ENCODE data around the gene ZFAND6. TPM values are rescaled to one million over a fixed set of nuclear protein-coding genes. Genes with fewer than 3 reads are reported as not detected.

The ZFAND6 gene
- polyA plus RNA-seq, 3 donors: 41.6 to 106 (median 99.6) TPM

GRCh38 chr15:80026754-80027153 is 32.7 kb upstream of the ZFAND6 start:
- H3K27me3 ChIP-seq (ENCODE audit: control insufficient read depth in 2 of 2, insufficient read depth in 2 of 2, low read length in 2 of 2): no peaks in the 10 kb centered on the region
- no peak overlapping the region for H3K27ac Mint-ChIP-seq
- H3K4me2 ChIP-seq (replicated peaks; ENCODE audit: extremely low read depth, low read length, poor library complexity, severe bottlenecking): no peak overlapping the region

GRCh38 chr15:80028937-80029336 is 30.5 kb upstream of the ZFAND6 start:
- H3K4me1 ChIP-seq (ENCODE audit: control insufficient read depth in 1 of 2, insufficient read depth in 2 of 2, low read length in 2 of 2): no peaks in the 10 kb centered on the region
- H3K27ac Mint-ChIP-seq: no peak overlapping the region
- no peaks in the 10 kb centered on the region for H3K36me3 ChIP-seq (replicated peaks in 1 of 2; ENCODE audit: control insufficient read depth in 1 of 2, insufficient read depth in 2 of 2, low read length in 2 of 2)
- peaks cover 14% of the 10 kb centered on the region for H3K4me1 Mint-ChIP-seq
- 100% methylated on average over 1 of the region's 2 CpGs for WGBS (ENCODE audit: insufficient coverage)
- peaks cover 0 to 2% (median 2%) of the 10 kb centered on the region in 3 donors for H3K27me3 Mint-ChIP-seq (ENCODE audit: low read depth in 3 of 3)
- peaks cover 0 to 4% (median under 1%) of the 10 kb centered on the region in 7 donors for H3K9me3 Mint-ChIP-seq
- no peaks in the 10 kb centered on the region for H4K20me1 ChIP-seq (ENCODE audit: insufficient read depth, low read length)
- H3K79me2 ChIP-seq (ENCODE audit: insufficient read depth, low read length): no peaks in the 10 kb centered on the region
- no peak overlapping the region for H3K27ac ChIP-seq (ENCODE audit: low read depth in 1 of 2, low read length in 2 of 2)
- H3K4me3 ChIP-seq (replicated peaks in 1 of 3; ENCODE audit: low read depth in 2 of 3, low read length in 3 of 3): no peak overlapping the region
- no peak for DNase-seq
- no peaks in the 10 kb centered on the region for H3K36me3 Mint-ChIP-seq
- no peaks in the 10 kb centered on the region for H3K9me3 ChIP-seq (replicated peaks in 1 of 2; ENCODE audit: control insufficient read depth in 1 of 2, insufficient read depth in 1 of 2, low read length in 2 of 2)
- no peak overlapping the region for H2AFZ ChIP-seq (ENCODE audit: insufficient read depth, low read depth, low read length, poor library complexity, severe bottlenecking)
- no peak overlapping the region for H3K9ac ChIP-seq (ENCODE audit: insufficient read depth, low read length, poor library complexity, severe bottlenecking)
- no peak for TF ChIP-seq CTCF (IDR thresholded peaks at IDR 0.05)
- intact Hi-C loops (cut with micrococcal nuclease): no loop called here
- no peak overlapping the region for H3K4me2 ChIP-seq (replicated peaks; ENCODE audit: extremely low read depth, low read length, poor library complexity, severe bottlenecking)
- no peaks in the 10 kb centered on the region for H3K27me3 ChIP-seq (ENCODE audit: control insufficient read depth in 2 of 2, insufficient read depth in 2 of 2, low read length in 2 of 2)
- no peak overlapping the region for H3K4me3 Mint-ChIP-seq

More at GRCh38 chr15:80026754-80027153, 32.7 kb upstream of the ZFAND6 start:
- H3K9me3 Mint-ChIP-seq: peaks cover 3 to 9% (median 5%) of the 10 kb centered on the region in 7 donors
- WGBS (ENCODE audit: insufficient coverage): 60% methylated on average over 1 of the region's 4 CpGs
- Histone ChIP-seq H3K36me3 (replicated peaks in 1 of 2; ENCODE audit: control insufficient read depth in 1 of 2, insufficient read depth in 2 of 2, low read length in 2 of 2) (no peaks in the 10 kb centered on the region), H4K20me1 (ENCODE audit: insufficient read depth, low read length) (no peaks in the 10 kb centered on the region), H3K4me1 (ENCODE audit: control insufficient read depth in 1 of 2, insufficient read depth in 2 of 2, low read length in 2 of 2) (no peaks in the 10 kb centered on the region), H3K27ac (ENCODE audit: low read depth in 1 of 2, low read length in 2 of 2) (no peak overlapping the region), H3K9me3 (replicated peaks in 1 of 2; ENCODE audit: control insufficient read depth in 1 of 2, insufficient read depth in 1 of 2, low read length in 2 of 2) (no peaks in the 10 kb centered on the region), H3K4me3 (replicated peaks in 1 of 3; ENCODE audit: low read depth in 2 of 3, low read length in 3 of 3) (no peak overlapping the region), H3K9ac (ENCODE audit: insufficient read depth, low read length, poor library complexity, severe bottlenecking) (no peak overlapping the region), H2AFZ (ENCODE audit: insufficient read depth, low read depth, low read length, poor library complexity, severe bottlenecking) (no peak overlapping the region), H3K79me2 (ENCODE audit: insufficient read depth, low read length) (no peaks in the 10 kb centered on the region)
- TF ChIP-seq CTCF (IDR thresholded peaks at IDR 0.05): no peak
- no peak for DNase-seq
- peaks cover 2 to 5% (median 3%) of the 10 kb centered on the region in 3 donors for H3K27me3 Mint-ChIP-seq (ENCODE audit: low read depth in 3 of 3)
- H3K36me3 Mint-ChIP-seq: no peaks in the 10 kb centered on the region
- no peak overlapping the region for H3K4me3 Mint-ChIP-seq
- intact Hi-C loops (cut with micrococcal nuclease): no loop called here
- H3K4me1 Mint-ChIP-seq: peaks cover 5% of the 10 kb centered on the region

Measured in CD14-positive monocyte (primary cell).